Activated T-cell treated with anti-CD3 and anti-CD28 coated beads, Interleukin-2, amount 50 U/mL, for 24 hours (primary cell): ENCODE results near the gene TMEM198.

Experiments used
- DNase-seq: peaks from one replicate; pipeline ENCODE4 v3.0.0-alpha.2; 2020
- H3K27ac Mint-ChIP-seq: 2 replicates; pipeline ENCODE4 v1.8.0; 2020; ENCODE audit warnings: mild to moderate bottlenecking, mixed read lengths
- H3K27me3 Mint-ChIP-seq: 2 replicates; pipeline ENCODE4 v1.8.0; 2020; ENCODE audit warnings: mixed read lengths
- H3K36me3 Mint-ChIP-seq: 2 replicates; pipeline ENCODE4 v1.8.0; 2020; ENCODE audit warnings: low read depth, mixed read lengths
- H3K4me1 Mint-ChIP-seq: 2 replicates; pipeline ENCODE4 v1.8.0; 2020; ENCODE audit warnings: low read depth, mixed read lengths
- H3K4me3 Mint-ChIP-seq: 2 replicates; pipeline ENCODE4 v1.8.0; 2020; ENCODE audit warnings: mild to moderate bottlenecking, moderate library complexity, mixed read lengths
- H3K9me3 Mint-ChIP-seq: 2 replicates; pipeline ENCODE4 v1.8.0; 2020; ENCODE audit warnings: mixed read lengths

The TMEM198 gene

DNA sequence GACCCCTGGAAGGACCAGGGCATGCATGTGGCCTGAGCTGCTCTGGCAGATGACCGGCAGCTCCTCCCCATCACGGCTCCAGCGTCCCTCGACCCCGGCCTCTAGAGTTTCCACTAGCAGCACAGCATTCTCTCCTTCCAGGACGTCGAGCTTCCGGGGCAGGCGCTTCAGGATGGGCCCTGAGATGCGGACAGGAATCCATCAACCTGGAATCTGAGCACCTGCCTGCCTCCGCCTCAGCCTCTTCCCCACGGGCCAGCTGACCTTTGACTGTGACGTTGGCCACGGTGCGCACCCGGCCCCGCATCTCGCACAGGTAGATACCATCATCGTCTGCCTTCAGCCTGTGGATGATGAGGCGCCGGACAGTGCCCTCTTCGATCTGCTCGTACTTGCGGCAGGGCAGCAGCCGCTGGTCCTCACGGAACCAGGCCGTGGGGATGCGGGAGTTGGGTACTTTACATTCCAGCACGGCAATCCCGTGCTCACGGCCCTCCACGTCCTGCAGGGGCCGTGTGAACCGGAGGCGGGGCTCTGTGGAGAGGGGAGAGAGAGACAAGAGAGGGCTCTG, 24.0 kb downstream of the TMEM198 start:
- H3K4me3 Mint-ChIP-seq = no peak overlapping the region
- peaks cover 58% of the 10 kb centered on the region for H3K27me3 Mint-ChIP-seq
- no peak overlapping the region for H3K27ac Mint-ChIP-seq

DNA sequence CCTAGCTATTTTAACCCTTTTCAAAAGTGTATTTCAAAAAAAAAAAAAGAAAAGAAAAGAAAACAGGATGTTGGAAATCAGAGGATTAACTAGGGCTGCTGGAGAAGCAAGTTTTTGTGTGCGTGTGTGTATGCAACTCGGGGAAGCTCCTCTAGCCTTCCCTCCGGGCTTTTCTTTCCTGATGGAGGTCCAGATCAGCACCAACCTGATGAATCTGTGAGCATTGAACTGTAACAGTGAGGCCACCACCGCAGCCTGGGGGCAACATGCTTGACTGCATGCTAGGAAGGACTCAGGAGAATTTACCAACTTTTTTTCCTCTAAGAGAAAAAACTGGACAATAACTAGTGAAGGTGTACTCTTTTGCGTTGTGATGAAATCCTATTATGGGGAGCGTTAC, 25.2 kb downstream of the TMEM198 start:
- no peak for DNase-seq
- H3K36me3 Mint-ChIP-seq = no peaks in the 10 kb centered on the region
- peaks cover 3% of the 10 kb centered on the region for H3K4me1 Mint-ChIP-seq
- H3K4me3 Mint-ChIP-seq = no peak overlapping the region
- peaks cover 58% of the 10 kb centered on the region for H3K27me3 Mint-ChIP-seq
- H3K27ac Mint-ChIP-seq = no peak overlapping the region
- no peaks in the 10 kb centered on the region for H3K9me3 Mint-ChIP-seq

More for the DNA sequence above, 24.0 kb downstream of the TMEM198 start:
- DNase-seq = no peak
- Mint-ChIP-seq H3K4me1 (peaks cover 3% of the 10 kb centered on the region), H3K9me3 (no peaks in the 10 kb centered on the region), H3K36me3 (no peaks in the 10 kb centered on the region)

DNA sequence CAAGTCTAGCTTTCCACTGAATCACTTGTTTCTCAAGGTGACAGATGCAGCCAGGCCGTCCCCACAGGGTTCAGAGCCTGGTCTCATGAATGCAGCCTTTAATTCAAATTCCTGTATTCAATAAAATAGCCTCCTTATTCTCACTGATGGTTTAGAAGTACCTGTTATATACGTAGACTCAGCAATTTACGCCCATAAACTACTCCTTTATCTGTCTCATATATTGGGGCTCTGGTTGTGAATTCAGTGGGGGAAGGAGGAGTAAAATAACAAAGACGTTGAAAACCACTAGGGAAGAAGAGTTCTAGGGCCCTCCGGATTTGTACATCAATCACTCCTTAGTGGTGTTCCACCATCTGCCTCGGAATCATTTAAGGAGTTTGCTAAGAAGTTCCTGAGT, 25.8 kb downstream of the TMEM198 start:
- Mint-ChIP-seq H3K27ac (no peak overlapping the region), H3K4me3 (peak overlapping the region; percentile 59), H3K27me3 (peaks cover 53% of the 10 kb centered on the region)

DNA sequence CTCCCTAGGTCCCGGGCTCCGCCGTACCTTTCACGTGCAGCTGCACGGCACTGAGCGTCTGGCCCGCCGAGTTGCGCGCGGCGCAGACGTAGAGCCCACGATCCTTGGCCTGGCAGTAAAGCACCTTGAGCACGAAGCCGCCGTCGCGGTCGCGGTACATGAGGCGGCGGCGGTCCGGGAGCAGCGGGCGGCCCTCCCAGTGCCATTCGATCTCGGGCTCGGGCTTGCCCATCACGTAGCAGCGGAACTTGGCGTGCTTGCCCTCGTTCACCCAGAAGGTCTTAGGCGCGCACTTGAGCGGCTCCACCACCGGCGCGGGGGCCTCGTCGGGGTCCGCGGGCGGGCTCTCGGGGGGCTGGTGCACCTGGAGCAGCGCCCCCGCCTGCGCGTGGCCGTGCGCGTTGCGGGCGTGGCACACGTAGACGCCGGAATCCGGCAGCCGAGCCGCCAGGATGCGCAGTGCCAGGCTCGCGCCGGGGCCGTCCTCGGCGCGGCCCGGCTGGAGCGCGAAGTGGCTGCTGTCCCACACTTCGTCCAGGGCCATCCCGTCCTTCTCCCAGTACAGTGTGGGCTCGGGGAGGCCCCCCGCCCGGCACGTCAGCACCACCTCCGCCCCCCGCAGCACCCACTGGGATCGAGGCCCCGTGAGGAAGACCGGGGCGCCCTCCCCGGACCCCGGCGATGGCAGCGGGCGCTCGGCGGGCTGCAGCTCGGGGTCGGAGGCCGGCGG, 26.5 kb downstream of the TMEM198 start:
- Mint-ChIP-seq H3K36me3 (no peaks in the 10 kb centered on the region), H3K4me3 (peak overlapping the region; percentile 62), H3K4me1 (peaks cover 3% of the 10 kb centered on the region), H3K27ac (no peak overlapping the region), H3K27me3 (peaks cover 54% of the 10 kb centered on the region), H3K9me3 (no peaks in the 10 kb centered on the region)
- peak; percentile 46 for DNase-seq

More for the DNA sequence above, 25.8 kb downstream of the TMEM198 start:
- no peak for DNase-seq
- Mint-ChIP-seq H3K36me3 (no peaks in the 10 kb centered on the region), H3K9me3 (no peaks in the 10 kb centered on the region), H3K4me1 (peaks cover 3% of the 10 kb centered on the region)

DNA sequence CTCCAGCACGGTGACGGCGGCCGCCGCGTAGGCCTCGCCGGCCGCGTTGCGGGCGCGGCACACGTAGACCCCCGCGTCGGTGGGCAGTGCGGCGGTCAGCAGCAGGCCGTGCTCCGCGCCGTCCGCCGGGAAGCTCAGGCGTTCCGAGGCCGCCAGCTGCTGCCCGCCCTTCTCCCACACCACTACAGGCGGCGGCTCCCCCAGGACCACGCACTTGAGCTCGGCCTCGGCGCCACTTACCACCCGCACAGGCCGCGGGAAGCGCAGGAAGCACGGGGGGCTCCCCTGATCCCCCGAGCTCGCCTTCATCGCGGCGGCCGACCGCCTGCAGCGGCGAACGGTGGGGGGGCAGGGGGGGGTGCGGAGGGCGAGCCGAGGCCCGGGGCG, 27.1 kb downstream of the TMEM198 start:
- peaks cover 3% of the 10 kb centered on the region for H3K4me1 Mint-ChIP-seq
- no peak for DNase-seq
- H3K4me3 Mint-ChIP-seq = no peak overlapping the region
- H3K27ac Mint-ChIP-seq = no peak overlapping the region
- H3K9me3 Mint-ChIP-seq = no peaks in the 10 kb centered on the region
- no peaks in the 10 kb centered on the region for H3K36me3 Mint-ChIP-seq
- peaks cover 60% of the 10 kb centered on the region for H3K27me3 Mint-ChIP-seq

DNA sequence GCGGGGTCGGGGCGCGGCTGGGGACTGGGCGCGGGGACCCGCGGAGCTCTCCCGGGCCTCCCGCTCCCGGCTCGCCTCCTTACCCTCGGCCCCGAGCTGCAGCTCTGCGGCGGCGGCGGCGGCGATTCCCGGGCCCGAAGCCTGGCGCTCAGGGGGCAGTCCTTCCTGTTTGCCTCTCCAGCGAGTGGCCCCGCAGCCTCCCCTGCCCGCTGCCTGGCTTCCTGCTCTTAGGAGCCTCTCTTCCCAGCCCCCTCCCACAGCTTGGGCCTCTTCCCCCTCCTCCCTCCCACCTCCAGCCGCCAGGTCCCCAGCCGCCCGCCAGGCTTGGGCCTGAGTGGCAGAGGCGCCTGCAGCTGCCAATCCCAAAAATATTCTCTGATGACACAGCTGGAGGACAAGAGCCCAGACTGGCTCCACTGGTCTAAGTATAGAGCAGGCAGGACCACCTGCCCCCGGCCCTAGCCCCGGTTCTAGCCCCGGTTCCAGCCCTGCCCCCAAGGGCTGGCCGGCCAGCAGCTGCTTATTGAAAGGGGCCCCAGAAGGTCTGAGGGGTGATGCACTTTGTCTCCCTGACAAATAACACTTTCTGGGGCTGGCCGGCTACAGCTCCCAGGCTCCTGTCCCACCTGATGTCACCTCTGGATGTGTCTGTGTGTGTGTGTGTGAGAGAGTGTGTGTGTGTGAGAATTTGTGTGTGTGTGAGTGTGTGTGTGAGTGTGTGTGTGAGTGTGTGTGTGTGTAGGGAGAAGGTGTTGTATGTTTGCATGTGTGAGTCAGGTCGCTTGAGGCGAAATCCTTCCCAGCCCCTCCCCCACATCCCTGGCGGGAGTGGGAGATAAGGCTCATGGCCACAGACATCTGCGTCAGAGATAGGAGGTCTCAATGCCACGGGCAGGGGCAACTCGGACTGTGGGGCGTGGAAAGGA, 27.7 kb downstream of the TMEM198 start, which contains the start of gene OBSL1:
Gene OBSL1 (minus strand): TSS at position 229 of the 926 bp plus-strand sequence. CDS start 307 bp downstream, outside the sequence.
- Mint-ChIP-seq H3K36me3 (no peaks in the 10 kb centered on the region), H3K4me1 (peaks cover 3% of the 10 kb centered on the region), H3K27ac (no peak within 1 kb of the TSS), H3K9me3 (no peaks in the 10 kb centered on the region), H3K27me3 (peaks cover 63% of the 10 kb centered on the region), H3K4me3 (peak within 1 kb of the TSS; percentile 62)
- DNase-seq = peak; percentile 37

DNA sequence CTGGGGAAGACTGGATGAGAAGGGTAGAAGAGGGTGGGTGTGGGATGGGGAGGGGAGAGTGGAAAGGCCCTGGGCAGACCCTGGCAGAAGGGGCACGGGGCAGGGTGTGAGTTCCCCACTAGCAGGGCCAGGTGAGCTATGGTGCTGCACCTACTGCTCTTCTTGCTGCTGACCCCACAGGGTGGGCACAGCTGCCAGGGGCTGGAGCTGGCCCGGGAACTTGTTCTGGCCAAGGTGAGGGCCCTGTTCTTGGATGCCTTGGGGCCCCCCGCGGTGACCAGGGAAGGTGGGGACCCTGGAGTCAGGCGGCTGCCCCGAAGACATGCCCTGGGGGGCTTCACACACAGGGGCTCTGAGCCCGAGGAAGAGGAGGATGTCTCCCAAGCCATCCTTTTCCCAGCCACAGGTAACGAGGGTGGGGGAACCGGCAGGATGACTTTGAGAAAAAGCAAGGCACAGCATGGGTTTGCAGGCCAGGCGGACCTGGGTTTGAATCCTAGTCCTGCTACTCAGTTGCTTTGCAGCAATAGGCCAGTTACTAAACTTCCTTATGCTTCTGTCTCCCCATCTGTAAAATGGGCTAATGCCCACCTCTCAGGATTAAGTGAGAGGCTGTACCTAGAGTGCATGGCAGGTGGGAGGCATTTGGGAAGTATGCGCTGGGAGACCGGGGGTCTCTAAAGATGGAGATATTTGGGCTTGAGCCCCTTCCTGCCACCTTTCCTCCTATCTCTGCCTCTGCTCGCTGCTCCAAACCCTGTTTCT, 28.6 kb downstream of the TMEM198 start, which contains the start of gene INHA:
Gene INHA (plus strand): TSS at position 74 of the 765 bp plus-strand sequence. CDS start 65 bp downstream, at position 139.
- Mint-ChIP-seq H3K27ac (no peak within 1 kb of the TSS), H3K4me3 (no peak within 1 kb of the TSS), H3K27me3 (peaks cover 71% of the 10 kb centered on the region), H3K36me3 (no peaks in the 10 kb centered on the region), H3K9me3 (no peaks in the 10 kb centered on the region), H3K4me1 (peaks cover 3% of the 10 kb centered on the region)
- DNase-seq = no peak

DNA sequence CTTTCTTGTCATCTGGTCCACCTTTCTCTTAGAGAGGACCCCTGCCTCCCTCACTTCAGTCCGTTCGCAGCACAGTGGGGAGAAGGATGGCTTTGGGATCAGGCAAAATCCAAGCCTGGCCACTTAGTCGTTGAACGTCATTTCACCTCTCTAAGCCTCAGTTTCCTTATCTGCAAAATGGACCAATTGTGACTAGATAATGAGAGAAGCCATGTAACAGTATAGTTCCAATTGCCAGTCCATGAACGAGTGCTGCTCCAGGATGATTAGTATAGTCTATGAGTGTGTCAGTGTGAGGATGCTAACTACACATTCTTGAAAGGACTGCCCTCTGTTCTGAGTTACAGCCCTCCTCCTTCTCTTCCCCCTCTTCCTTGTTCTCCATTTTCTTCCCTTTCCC, 29.3 kb downstream of the TMEM198 start:
- no peaks in the 10 kb centered on the region for H3K36me3 Mint-ChIP-seq
- peaks cover 3% of the 10 kb centered on the region for H3K4me1 Mint-ChIP-seq
- no peak overlapping the region for H3K4me3 Mint-ChIP-seq
- no peak for DNase-seq
- H3K27me3 Mint-ChIP-seq = peaks cover 68% of the 10 kb centered on the region
- no peak overlapping the region for H3K27ac Mint-ChIP-seq
- no peaks in the 10 kb centered on the region for H3K9me3 Mint-ChIP-seq

DNA sequence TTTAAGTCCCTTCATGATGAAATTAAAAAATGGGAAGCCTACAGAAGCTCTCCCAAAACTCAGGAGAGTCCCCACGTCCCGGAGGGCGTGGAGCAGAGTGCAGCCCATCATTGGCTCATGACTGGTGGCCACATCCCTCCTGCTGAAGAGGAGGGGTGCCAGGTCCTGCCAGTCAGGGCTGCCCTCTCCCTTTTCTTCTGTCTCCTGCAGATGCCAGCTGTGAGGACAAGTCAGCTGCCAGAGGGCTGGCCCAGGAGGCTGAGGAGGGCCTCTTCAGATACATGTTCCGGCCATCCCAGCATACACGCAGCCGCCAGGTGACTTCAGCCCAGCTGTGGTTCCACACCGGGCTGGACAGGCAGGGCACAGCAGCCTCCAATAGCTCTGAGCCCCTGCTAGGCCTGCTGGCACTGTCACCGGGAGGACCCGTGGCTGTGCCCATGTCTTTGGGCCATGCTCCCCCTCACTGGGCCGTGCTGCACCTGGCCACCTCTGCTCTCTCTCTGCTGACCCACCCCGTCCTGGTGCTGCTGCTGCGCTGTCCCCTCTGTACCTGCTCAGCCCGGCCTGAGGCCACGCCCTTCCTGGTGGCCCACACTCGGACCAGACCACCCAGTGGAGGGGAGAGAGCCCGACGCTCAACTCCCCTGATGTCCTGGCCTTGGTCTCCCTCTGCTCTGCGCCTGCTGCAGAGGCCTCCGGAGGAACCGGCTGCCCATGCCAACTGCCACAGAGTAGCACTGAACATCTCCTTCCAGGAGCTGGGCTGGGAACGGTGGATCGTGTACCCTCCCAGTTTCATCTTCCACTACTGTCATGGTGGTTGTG, 30.9 kb downstream of the TMEM198 start:
- H3K27ac Mint-ChIP-seq = no peak overlapping the region
- peaks cover 3% of the 10 kb centered on the region for H3K4me1 Mint-ChIP-seq
- no peaks in the 10 kb centered on the region for H3K36me3 Mint-ChIP-seq
- peaks cover 58% of the 10 kb centered on the region for H3K27me3 Mint-ChIP-seq
- no peak overlapping the region for H3K4me3 Mint-ChIP-seq
- no peaks in the 10 kb centered on the region for H3K9me3 Mint-ChIP-seq
- DNase-seq = no peak

DNA sequence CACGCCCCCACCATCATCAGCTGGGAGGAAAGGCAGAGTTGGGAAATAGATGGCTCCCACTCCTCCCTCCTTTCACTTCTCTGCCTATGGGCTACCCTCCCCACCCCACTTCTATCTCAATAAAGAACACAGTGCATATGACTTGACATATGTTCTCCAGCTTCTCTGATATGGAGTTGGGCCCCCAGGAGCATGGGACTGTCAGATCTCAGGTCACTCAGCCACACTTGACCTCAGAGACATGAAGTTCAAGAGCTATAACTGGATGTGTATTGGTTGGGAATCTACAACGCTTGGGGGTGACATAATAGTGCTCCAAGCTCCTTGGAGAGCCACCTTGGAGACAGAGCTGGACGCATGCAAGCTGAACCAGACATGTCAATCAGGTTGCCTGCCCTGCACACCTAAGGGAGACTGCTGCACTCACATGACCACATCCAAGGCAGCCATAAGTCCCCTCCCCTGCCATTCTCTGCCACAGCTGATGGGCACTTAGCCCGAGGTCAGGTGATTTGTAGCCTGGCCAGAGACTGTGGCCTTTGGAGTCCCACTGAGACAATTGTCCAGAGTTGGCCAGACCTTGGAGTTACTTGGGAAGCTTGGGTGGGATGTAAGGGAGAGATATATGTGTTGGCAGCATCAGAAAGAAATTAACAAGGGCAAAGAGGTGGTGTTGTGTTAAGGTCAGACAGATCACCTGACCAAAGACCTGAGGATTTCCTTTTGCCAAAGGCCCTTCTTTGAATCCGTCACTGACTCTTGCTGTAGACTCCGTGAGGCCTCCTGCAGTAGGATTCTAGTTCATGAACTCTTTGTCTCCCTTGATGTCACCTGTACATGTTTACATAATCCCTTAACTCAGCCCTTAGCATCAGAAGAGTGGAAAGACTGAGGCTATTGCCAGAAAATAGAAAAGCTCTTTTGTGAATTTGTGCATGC, 32.0 kb downstream of the TMEM198 start:
- H3K36me3 Mint-ChIP-seq = no peaks in the 10 kb centered on the region
- no peak overlapping the region for H3K27ac Mint-ChIP-seq
- H3K4me1 Mint-ChIP-seq = no peaks in the 10 kb centered on the region
- DNase-seq = no peak
- H3K9me3 Mint-ChIP-seq = no peaks in the 10 kb centered on the region
- H3K27me3 Mint-ChIP-seq = peaks cover 52% of the 10 kb centered on the region
- H3K4me3 Mint-ChIP-seq = no peak overlapping the region

DNA sequence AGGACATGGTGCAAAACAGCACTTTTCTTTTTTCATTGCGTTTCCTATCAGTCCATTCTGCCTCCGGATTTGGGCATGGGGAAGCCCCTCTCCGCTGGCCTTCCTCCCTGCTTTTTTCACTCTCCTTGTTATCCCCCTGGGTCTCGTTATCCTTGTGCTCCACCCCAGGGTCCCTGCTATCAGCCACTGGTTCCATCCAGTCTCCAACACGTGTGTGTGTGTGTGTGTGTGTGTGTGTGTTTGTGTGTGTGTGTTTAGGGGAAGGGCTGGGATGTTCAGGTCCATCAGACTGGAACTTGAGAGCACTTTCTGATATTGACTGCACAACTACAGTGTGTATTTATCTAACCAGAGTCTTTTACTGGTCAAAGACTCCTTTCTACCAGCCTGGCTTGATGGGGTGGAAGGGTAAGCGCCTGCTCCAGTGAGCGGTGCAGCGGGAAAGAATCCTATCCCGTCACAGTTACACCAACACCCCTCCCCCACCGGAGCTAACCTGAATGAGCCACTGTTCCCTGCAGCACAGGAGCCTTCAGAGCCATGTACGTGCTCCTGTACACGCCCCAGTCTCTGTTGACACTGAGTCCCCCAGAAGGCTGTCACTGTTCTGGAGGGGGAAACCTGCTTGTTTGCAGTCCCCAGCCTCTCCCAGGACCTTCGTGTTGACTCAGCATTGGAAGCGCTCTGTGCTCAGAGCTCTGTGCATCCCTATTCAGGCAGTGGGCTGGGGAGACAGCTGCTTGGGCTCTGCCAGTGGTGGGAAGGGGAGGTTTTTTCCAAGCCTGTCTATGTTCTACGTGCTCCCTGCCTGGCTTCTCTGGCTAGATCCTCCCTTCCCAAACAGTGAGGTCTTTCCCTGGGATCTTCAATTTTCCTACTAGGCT, 32.9 kb downstream of the TMEM198 start:
- Mint-ChIP-seq H3K27ac (no peak overlapping the region), H3K27me3 (peaks cover 48% of the 10 kb centered on the region), H3K36me3 (no peaks in the 10 kb centered on the region)

More for the DNA sequence above, 32.9 kb downstream of the TMEM198 start:
- no peaks in the 10 kb centered on the region for H3K4me1 Mint-ChIP-seq
- H3K4me3 Mint-ChIP-seq = no peak overlapping the region
- H3K9me3 Mint-ChIP-seq = no peaks in the 10 kb centered on the region
- DNase-seq = no peak
